Gastroesophageal sphincter (tissue), 3 donors: ENCODE measurements around the gene TRIM54.

ENCODE experiments used
- CTCF ChIP-seq, 4 experiments: fragments of 200-600 bp in 2 of 4; fragments of 450-650 bp in 2 of 4; sonication (generic) in 1 of 4; IDR thresholded peaks; one replicate each; pipeline ENCODE4 v1.5.1; 2017 to 2019; ENCODE audit warnings: antibody characterized with exemption in 4 of 4, mild to moderate bottlenecking in 2 of 4, moderate library complexity in 2 of 4
- POLR2A ChIP-seq, 2 donors: fragments of 450-650 bp; IDR thresholded peaks; one replicate each; pipeline ENCODE4 v1.6.1; 2017; ENCODE audit warnings: antibody characterized with exemption in 2 of 2, mild to moderate bottlenecking in 2 of 2, moderate library complexity in 1 of 2

DNA sequence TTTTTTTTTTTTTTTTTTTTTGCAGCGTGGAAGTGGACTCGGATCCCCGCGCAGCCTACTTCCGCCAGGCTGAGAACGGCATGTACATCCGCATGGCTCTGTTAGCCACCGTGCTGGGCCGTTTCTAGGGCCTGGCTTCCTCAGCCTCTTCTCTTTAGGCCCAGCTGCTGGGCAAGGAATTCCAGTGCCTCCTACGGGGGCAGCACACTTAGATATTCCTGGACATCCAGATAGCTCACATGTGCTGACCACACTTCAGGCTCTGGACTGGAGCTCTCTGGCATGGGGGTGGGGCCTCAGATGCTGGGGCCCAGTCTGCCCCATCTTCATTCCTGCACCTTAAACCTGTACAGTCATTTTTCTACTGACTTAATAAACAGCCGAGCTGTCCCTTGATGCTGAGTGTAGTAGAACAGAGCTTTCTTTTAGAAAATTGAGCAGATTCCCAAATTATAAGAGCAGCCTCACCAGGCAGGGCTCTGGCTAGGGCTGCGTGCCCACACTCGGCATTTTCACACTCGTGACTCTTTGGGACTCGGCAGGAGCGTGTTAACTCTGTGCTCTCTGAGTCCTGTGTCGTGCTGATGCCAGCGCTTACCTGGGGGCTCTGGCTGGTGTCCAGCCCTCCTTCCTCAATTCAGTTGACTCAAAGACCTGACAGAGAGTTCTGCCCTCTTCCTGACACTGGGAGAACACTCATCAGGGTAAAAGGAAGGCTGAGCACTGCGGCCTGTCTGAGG, 38.7 kb upstream of the TRIM54 start:
- TF ChIP-seq CTCF (IDR thresholded peaks at IDR 0.05) (no peak), POLR2A (IDR thresholded peaks at IDR 0.05) (no peak)
